ENCODE measurements around the gene ILF3. TPM values are rescaled to one million over a fixed set of nuclear protein-coding genes. Genes with fewer than 3 reads are reported as not detected.
A peak's percentile ranks its signal among the peaks of the same experiment; 100 is the strongest.

Gene ILF3
- total and polyA plus RNA-seq, 10 donors = 82.9 to 264 (median 160) TPM

- H3K27me3 ChIP-seq (replicated peaks in 1 of 7) = no peaks in the 10 kb centered on the region
- H3K9me3 ChIP-seq = no peaks in the 10 kb centered on the region
- H3K4me3 ChIP-seq = no peak overlapping the region
- TF ChIP-seq POLR2AphosphoS5 (IDR thresholded peaks at IDR 0.05) (no peak), POLR2A (IDR thresholded peaks at IDR 0.05) (no peak), CTCF (IDR thresholded peaks at IDR 0.05 in 8 of 11, conservative IDR thresholded peaks at IDR 0.05 in 3 of 11) (no peak)
- H3K36me3 ChIP-seq = peaks cover 24 to 100% (median 98%) of the 10 kb centered on the region in 6 donors
- H3K27ac ChIP-seq = no peak overlapping the region
- intact Hi-C loops (cut with DNase I; ENCODE audit: low total_unique reads) = no loop called here
- no peak for DNase-seq
- H3K4me1 ChIP-seq = no peaks in the 10 kb centered on the region
- WGBS, 5 donors = 85 to 94% (median 89%) methylated on average over 3 to 4 of the region's 4 CpGs
These were observed 27.5 kb downstream of the ILF3 start for GRCh38 chr19:10681658-10682057.

DNA sequence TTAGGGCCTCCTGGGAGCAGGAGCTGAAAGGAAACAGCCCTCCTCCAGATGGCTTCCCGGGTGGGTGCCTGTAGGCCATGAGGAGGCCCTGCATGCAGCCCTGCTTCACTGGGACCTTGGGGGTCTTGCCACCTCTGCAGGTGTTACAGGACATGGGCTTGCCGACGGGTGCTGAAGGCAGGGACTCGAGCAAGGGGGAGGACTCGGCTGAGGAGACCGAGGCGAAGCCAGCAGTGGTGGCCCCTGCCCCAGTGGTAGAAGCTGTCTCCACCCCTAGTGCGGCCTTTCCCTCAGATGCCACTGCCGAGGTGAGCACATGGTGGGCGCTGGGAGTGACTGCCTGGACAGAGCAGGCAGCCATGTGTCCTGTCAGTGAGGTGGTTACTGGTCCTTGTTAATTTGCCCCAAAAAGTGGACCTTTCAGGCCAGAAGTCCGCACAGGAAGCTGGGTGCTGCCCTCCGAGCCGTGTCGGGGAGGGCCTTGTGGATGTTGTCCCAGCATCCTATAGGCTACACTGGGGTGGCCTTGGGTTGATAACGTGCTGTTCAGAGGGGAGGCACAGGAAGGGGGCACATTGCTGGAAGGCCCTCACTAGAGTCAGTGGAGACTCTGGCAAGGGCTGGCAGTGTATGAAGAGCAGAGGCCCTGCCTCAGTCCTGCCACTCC, 28.4 kb downstream of the ILF3 start:
- intact Hi-C loops (cut with DNase I; ENCODE audit: low total_unique reads) = no loop called here
- Histone ChIP-seq H3K27ac (no peak overlapping the region), H3K4me3 (no peak overlapping the region), H3K36me3 (peaks cover 24 to 100% (median 99%) of the 10 kb centered on the region in 6 donors), H3K4me1 (no peaks in the 10 kb centered on the region), H3K27me3 (replicated peaks in 1 of 7) (no peaks in the 10 kb centered on the region), H3K9me3 (no peaks in the 10 kb centered on the region)
- 89 to 95% (median 91%) methylated on average over 4 to 15 of the region's 15 CpGs for WGBS, 5 donors
- DNase-seq = no peak
- TF ChIP-seq CTCF (IDR thresholded peaks at IDR 0.05 in 8 of 11, conservative IDR thresholded peaks at IDR 0.05 in 3 of 11) = no peak
- TF ChIP-seq POLR2AphosphoS5 (IDR thresholded peaks at IDR 0.05) = peak in 1 of 3 donors; percentile 41
- TF ChIP-seq POLR2A (IDR thresholded peaks at IDR 0.05) = no peak

DNA sequence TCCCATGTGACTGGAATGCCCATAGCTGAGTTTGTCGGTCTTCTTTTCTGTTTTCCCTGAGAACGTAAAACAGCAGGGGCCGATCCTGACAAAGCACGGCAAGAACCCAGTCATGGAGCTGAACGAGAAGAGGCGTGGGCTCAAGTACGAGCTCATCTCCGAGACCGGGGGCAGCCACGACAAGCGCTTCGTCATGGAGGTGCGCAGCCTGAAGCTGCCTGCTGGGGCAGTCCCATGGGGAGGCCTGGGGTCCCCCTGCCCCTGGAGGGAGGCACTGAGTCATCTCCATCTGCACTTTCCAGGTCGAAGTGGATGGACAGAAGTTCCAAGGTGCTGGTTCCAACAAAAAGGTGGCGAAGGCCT, 28.9 kb downstream of the ILF3 start:
- Histone ChIP-seq H3K27ac (no peak overlapping the region), H3K36me3 (peaks cover 24 to 100% (median 99%) of the 10 kb centered on the region in 6 donors), H3K9me3 (no peaks in the 10 kb centered on the region), H3K27me3 (replicated peaks in 1 of 7) (no peaks in the 10 kb centered on the region), H3K4me1 (no peaks in the 10 kb centered on the region), H3K4me3 (no peak overlapping the region)
- WGBS, 5 donors = 89 to 96% (median 95%) methylated on average over 14 to 15 of the region's 15 CpGs
- intact Hi-C loops (cut with DNase I; ENCODE audit: low total_unique reads) = no loop called here
- peak in 1 of 3 donors; percentile 40 for TF ChIP-seq POLR2AphosphoS5 (IDR thresholded peaks at IDR 0.05)
- TF ChIP-seq CTCF (IDR thresholded peaks at IDR 0.05 in 8 of 11, conservative IDR thresholded peaks at IDR 0.05 in 3 of 11) = no peak
- no peak for DNase-seq

- H3K9me3 ChIP-seq = no peaks in the 10 kb centered on the region
- H3K27ac ChIP-seq = no peak overlapping the region
- peaks cover 24 to 100% (median 99%) of the 10 kb centered on the region in 6 donors for H3K36me3 ChIP-seq
- intact Hi-C loops (cut with DNase I; ENCODE audit: low total_unique reads) = no loop called here
- H3K27me3 ChIP-seq (replicated peaks in 1 of 7) = no peaks in the 10 kb centered on the region
- DNase-seq = no peak
- peak in 1 of 3 donors; percentile 65 for TF ChIP-seq POLR2AphosphoS5 (IDR thresholded peaks at IDR 0.05)
- TF ChIP-seq POLR2A (IDR thresholded peaks at IDR 0.05) = no peak
- WGBS, 5 donors = 91 to 95% (median 93%) methylated on average over 20 to 21 of the region's 21 CpGs
- no peaks in the 10 kb centered on the region for H3K4me1 ChIP-seq
- no peak overlapping the region for H3K4me3 ChIP-seq
These were observed 29.4 kb downstream of the ILF3 start for GRCh38 chr19:10683582-10683981.
